Measurements from ENCODE around the gene SYVN1.

The SYVN1 gene

GRCh38 chr11:65130631-65131416 is 3.5 kb downstream of the SYVN1 start:
- TF ChIP-seq CTCF (IDR thresholded peaks at IDR 0.05; ENCODE audit: borderline replicate concordance, insufficient read depth, low read depth, low read length): no peak
- no peak overlapping the region for H3K4me3 ChIP-seq (ENCODE audit: low read depth, low read length)

GRCh38 chr11:65129649-65130441 is 4.5 kb downstream of the SYVN1 start:
- TF ChIP-seq CTCF (IDR thresholded peaks at IDR 0.05; ENCODE audit: borderline replicate concordance, insufficient read depth, low read depth, low read length): no peak

GRCh38 chr11:65128182-65129145 is 5.9 kb downstream of the SYVN1 start:
- TF ChIP-seq CTCF (IDR thresholded peaks at IDR 0.05; ENCODE audit: borderline replicate concordance, insufficient read depth, low read depth, low read length): no peak
- no peak overlapping the region for H3K4me3 ChIP-seq (ENCODE audit: low read depth, low read length)

More at GRCh38 chr11:65129649-65130441, 4.5 kb downstream of the SYVN1 start:
- H3K4me3 ChIP-seq (ENCODE audit: low read depth, low read length): no peak overlapping the region

GRCh38 chr11:65127473-65128181 is 6.7 kb downstream of the SYVN1 start:
- H3K4me3 ChIP-seq (ENCODE audit: low read depth, low read length): no peak overlapping the region
- TF ChIP-seq CTCF (IDR thresholded peaks at IDR 0.05; ENCODE audit: borderline replicate concordance, insufficient read depth, low read depth, low read length): no peak

- H3K4me3 ChIP-seq (ENCODE audit: low read depth, low read length): no peak overlapping the region
- no peak for TF ChIP-seq CTCF (IDR thresholded peaks at IDR 0.05; ENCODE audit: borderline replicate concordance, insufficient read depth, low read depth, low read length)
These were observed 7.6 kb downstream of the SYVN1 start for GRCh38 chr11:65126624-65127274.

Measured in GM12875 (cell line).